ENCODE data around the gene ACADSB.

ACADSB gene

GRCh38 chr10:123019264-123019663 is 10.5 kb downstream of the ACADSB start:
- Histone ChIP-seq H3K9me3 (ENCODE audit: control insufficient read depth, low read length) (no peaks in the 10 kb centered on the region), H3K36me3 (ENCODE audit: control insufficient read depth, insufficient read depth, low read length) (no peaks in the 10 kb centered on the region), H3K4me3 (ENCODE audit: extremely low read depth, insufficient read depth, low read length, poor library complexity, severe bottlenecking) (no peak overlapping the region), H3K4me1 (ENCODE audit: control insufficient read depth, insufficient read depth, low read length, poor library complexity, severe bottlenecking) (no peaks in the 10 kb centered on the region), H3K27ac (ENCODE audit: low read depth, low read length, severe bottlenecking) (no peak overlapping the region)
- 76% methylated on average over 2 of the region's 3 CpGs; no CpG with 5 or more reads in 1 of the 2 experiments for WGBS, 2 experiments (ENCODE audit: insufficient coverage in 2 of 2)

- WGBS, 2 experiments (ENCODE audit: insufficient coverage in 2 of 2) = 58 to 67% methylated on average over 1 of the region's 1 CpG
- Histone ChIP-seq H3K4me3 (ENCODE audit: extremely low read depth, insufficient read depth, low read length, poor library complexity, severe bottlenecking) (no peak overlapping the region), H3K36me3 (ENCODE audit: control insufficient read depth, insufficient read depth, low read length) (no peaks in the 10 kb centered on the region), H3K9me3 (ENCODE audit: control insufficient read depth, low read length) (no peaks in the 10 kb centered on the region), H3K4me1 (ENCODE audit: control insufficient read depth, insufficient read depth, low read length, poor library complexity, severe bottlenecking) (no peaks in the 10 kb centered on the region), H3K27ac (ENCODE audit: low read depth, low read length, severe bottlenecking) (no peak overlapping the region)
Measured at GRCh38 chr10:123019941-123020703, 11.3 kb downstream of the ACADSB start.

DNA sequence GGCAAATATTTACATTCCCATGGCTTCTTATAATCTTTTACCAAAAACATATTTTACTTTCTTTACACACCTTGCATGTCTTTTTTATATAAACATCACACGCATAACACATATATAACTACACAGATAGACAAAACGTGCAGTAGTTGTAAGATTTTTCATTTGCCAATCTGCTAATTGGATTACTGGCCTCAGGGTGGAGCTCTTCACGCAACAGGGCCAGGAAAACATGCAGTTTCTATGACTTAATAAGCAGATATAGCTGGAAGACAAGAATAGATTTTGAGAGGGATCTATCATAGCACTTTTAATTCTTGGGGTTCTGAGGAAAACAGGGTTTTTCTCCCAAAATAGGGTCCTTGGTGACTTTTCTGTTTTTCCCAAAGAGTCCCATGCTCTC is 12.7 kb downstream of the ACADSB start:
- no peaks in the 10 kb centered on the region for H3K36me3 ChIP-seq (ENCODE audit: control insufficient read depth, insufficient read depth, low read length)
- H3K4me1 ChIP-seq (ENCODE audit: control insufficient read depth, insufficient read depth, low read length, poor library complexity, severe bottlenecking) = no peaks in the 10 kb centered on the region
- H3K9me3 ChIP-seq (ENCODE audit: control insufficient read depth, low read length) = no peaks in the 10 kb centered on the region
- WGBS, 2 experiments (ENCODE audit: insufficient coverage in 2 of 2) = 58% methylated on average over 2 of the region's 3 CpGs; no CpG with 5 or more reads in 1 of the 2 experiments
- no peak overlapping the region for H3K27ac ChIP-seq (ENCODE audit: low read depth, low read length, severe bottlenecking)
- no peak overlapping the region for H3K4me3 ChIP-seq (ENCODE audit: extremely low read depth, insufficient read depth, low read length, poor library complexity, severe bottlenecking)

- Histone ChIP-seq H3K36me3 (ENCODE audit: control insufficient read depth, insufficient read depth, low read length) (no peaks in the 10 kb centered on the region), H3K4me1 (ENCODE audit: control insufficient read depth, insufficient read depth, low read length, poor library complexity, severe bottlenecking) (no peaks in the 10 kb centered on the region), H3K9me3 (ENCODE audit: control insufficient read depth, low read length) (no peaks in the 10 kb centered on the region), H3K4me3 (ENCODE audit: extremely low read depth, insufficient read depth, low read length, poor library complexity, severe bottlenecking) (no peak overlapping the region), H3K27ac (ENCODE audit: low read depth, low read length, severe bottlenecking) (no peak overlapping the region)
- WGBS, 2 experiments (ENCODE audit: insufficient coverage in 2 of 2) = 90 to 100% methylated on average over 2 of the region's 2 CpGs
Measured at GRCh38 chr10:123024540-123024939, 15.7 kb downstream of the ACADSB start.

DNA sequence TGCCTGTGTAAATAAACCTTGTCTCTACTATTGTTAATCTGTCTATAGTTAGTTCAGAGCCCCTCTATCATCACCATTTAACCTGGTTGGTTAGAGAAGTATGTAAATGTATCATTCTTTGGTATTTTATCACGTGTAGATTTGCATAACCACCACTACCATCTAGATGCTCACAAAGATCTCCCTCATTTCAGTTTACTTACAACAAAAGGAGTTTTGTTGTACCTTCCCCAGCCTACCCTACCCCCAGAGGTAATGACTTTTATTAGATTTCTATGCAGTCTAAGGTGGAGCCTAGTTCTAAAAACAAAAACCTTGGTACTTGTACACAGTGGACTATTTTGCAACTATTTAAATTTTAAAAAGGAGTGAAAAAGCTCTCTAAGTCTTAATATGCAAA is 17.5 kb downstream of the ACADSB start:
- H3K36me3 ChIP-seq (ENCODE audit: control insufficient read depth, insufficient read depth, low read length) = no peaks in the 10 kb centered on the region
- H3K27ac ChIP-seq (ENCODE audit: low read depth, low read length, severe bottlenecking) = no peak overlapping the region

DNA sequence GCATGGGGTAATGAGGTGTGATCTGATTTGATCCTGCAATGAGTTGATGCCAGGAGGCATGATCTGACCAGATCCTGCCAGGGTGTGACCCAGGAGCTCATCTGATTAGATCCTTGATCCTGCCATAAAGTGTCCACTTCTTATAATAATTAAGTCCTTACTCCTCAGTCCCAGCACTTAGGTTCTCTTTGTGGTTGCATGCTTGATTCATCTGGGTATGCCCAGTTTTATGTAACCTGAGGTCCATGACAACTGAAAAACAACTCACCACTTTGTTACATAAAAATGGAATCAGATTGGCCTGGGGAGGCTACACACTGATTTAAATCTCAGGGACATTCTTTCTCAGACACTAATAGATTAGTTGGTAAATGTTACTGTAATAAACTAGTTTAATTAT is 19.1 kb downstream of the ACADSB start:
- H3K36me3 ChIP-seq (ENCODE audit: control insufficient read depth, insufficient read depth, low read length) = no peaks in the 10 kb centered on the region
- no peak overlapping the region for H3K27ac ChIP-seq (ENCODE audit: low read depth, low read length, severe bottlenecking)
- no peaks in the 10 kb centered on the region for H3K4me1 ChIP-seq (ENCODE audit: control insufficient read depth, insufficient read depth, low read length, poor library complexity, severe bottlenecking)
- no peak overlapping the region for H3K4me3 ChIP-seq (ENCODE audit: extremely low read depth, insufficient read depth, low read length, poor library complexity, severe bottlenecking)
- no peaks in the 10 kb centered on the region for H3K9me3 ChIP-seq (ENCODE audit: control insufficient read depth, low read length)

More for the DNA sequence above, 17.5 kb downstream of the ACADSB start:
- no CpG with 5 or more reads among the region's 1 CpG for WGBS, 2 experiments (ENCODE audit: insufficient coverage in 2 of 2)
- no peaks in the 10 kb centered on the region for H3K4me1 ChIP-seq (ENCODE audit: control insufficient read depth, insufficient read depth, low read length, poor library complexity, severe bottlenecking)
- H3K9me3 ChIP-seq (ENCODE audit: control insufficient read depth, low read length) = no peaks in the 10 kb centered on the region
- no peak overlapping the region for H3K4me3 ChIP-seq (ENCODE audit: extremely low read depth, insufficient read depth, low read length, poor library complexity, severe bottlenecking)

DNA sequence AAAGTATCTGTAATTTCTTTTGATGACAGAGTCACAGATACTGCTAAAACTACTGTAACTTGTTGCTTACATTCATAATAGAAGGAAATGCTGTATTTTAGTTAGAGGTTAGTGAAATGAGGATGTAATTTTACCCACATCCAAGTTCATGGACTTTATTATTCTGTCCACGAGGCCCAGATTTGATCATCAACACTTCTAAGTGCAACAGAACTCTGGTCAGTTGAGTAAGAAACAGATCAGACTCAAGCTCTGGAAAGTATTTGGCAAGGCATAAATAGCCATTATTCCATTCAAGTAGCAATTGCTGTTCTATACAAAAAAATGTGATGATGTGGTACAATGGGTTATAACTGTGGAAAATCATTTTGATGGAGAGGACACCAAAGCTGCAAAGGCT is 22.3 kb downstream of the ACADSB start:
- Histone ChIP-seq H3K4me1 (ENCODE audit: control insufficient read depth, insufficient read depth, low read length, poor library complexity, severe bottlenecking) (no peaks in the 10 kb centered on the region), H3K4me3 (ENCODE audit: extremely low read depth, insufficient read depth, low read length, poor library complexity, severe bottlenecking) (no peak overlapping the region), H3K36me3 (ENCODE audit: control insufficient read depth, insufficient read depth, low read length) (no peaks in the 10 kb centered on the region), H3K9me3 (ENCODE audit: control insufficient read depth, low read length) (no peaks in the 10 kb centered on the region), H3K27ac (ENCODE audit: low read depth, low read length, severe bottlenecking) (no peak overlapping the region)
- 100% methylated on average over 1 of the region's 1 CpG; no CpG with 5 or more reads in 1 of the 2 experiments for WGBS, 2 experiments (ENCODE audit: insufficient coverage in 2 of 2)

DNA sequence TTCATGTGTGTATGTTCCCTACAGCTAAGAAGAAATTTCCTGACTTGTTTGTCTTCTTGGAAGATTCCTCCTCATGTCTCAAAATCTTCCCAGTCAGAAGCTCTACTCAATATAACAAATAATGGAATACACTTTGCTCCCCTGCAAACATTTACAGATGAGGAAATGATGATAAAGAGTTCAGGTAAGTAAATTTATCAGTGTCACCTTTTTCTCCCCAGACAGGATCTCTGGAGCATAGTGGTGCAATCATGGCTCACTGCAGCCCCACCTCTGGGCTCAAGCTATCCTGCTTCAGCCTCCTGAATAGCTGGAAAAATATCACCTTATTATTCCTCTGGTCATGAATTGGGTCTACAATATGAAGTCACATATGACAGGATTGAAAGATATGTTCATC is 25.5 kb downstream of the ACADSB start:
- Histone ChIP-seq H3K4me3 (ENCODE audit: extremely low read depth, insufficient read depth, low read length, poor library complexity, severe bottlenecking) (no peak overlapping the region), H3K4me1 (ENCODE audit: control insufficient read depth, insufficient read depth, low read length, poor library complexity, severe bottlenecking) (no peaks in the 10 kb centered on the region), H3K36me3 (ENCODE audit: control insufficient read depth, insufficient read depth, low read length) (no peaks in the 10 kb centered on the region), H3K27ac (ENCODE audit: low read depth, low read length, severe bottlenecking) (no peak overlapping the region), H3K9me3 (ENCODE audit: control insufficient read depth, low read length) (no peaks in the 10 kb centered on the region)

DNA sequence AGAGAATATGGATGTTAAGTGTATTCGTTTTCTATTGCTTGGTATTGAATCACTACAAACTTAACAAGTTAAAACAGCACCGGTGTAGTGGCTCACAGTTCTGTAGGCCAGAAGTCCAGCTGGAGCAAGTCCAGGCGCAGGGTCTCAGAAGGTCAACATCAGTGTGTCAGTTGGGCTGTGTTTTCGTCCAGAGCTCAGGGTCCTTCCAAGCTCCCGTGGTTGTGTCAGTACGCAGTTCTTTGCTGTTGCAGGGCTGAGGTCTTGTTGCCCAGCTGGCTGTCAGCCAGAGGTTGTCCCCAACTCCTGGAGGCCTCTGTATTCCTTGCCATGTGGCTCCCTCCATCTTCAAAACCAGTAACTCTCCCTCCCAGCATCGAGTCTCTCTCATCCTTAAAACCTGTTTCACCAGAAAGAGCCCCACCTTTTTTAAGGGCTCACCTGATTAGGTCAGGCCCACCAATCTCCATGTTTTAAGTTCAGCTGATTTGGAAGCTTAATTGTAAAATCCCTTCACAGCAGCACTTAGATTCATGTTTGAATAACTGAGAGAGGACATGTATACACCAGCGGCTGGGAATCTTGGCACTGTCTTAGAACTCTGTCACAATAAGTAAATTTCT is 26.8 kb downstream of the ACADSB start:
- Histone ChIP-seq H3K9me3 (ENCODE audit: control insufficient read depth, low read length) (no peaks in the 10 kb centered on the region), H3K4me1 (ENCODE audit: control insufficient read depth, insufficient read depth, low read length, poor library complexity, severe bottlenecking) (no peaks in the 10 kb centered on the region), H3K4me3 (ENCODE audit: extremely low read depth, insufficient read depth, low read length, poor library complexity, severe bottlenecking) (no peak overlapping the region), H3K36me3 (ENCODE audit: control insufficient read depth, insufficient read depth, low read length) (no peaks in the 10 kb centered on the region), H3K27ac (ENCODE audit: low read depth, low read length, severe bottlenecking) (no peak overlapping the region)
- 89 to 98% methylated on average over 5 to 6 of the region's 8 CpGs for WGBS, 2 experiments (ENCODE audit: insufficient coverage in 2 of 2)

DNA sequence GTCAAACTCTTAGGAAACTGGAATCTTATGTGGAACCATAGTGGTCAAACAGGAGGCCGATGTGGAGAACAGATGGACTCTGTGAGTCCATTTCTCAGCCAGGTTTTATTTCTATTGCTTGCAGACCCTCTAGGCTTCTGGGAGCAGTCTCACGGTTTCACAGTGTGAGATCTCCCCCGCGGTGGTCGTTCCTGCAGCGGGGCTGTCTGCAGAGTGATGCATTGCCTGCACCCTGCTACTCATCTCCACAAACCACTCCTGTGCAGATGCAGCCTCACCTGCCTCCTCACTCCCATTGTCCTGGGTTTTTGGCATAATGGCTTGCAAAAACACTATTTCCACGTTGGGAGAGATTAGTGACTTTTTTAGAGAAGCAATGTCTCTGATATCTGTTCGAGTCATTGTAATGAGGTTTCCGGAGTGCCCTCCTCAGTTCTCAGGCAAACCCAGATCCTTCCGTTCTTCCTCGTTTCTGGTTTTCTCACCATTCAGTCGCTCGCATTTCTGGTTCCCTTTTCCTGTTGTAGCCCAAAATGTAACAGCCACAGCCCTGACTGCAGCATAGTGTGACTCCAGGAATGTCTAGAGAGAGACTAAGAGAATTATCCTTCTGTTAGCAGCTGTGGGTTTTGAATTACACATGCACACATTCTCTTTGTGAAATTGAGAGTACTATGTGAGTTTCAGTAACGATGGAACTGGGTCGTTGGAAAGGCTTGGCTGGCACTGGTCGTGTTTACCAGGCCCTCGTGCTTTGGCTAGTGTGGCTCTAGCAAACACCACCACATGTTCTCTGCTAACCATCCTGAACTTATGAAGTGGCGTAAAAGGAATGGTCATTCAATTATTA is 30.2 kb downstream of the ACADSB start:
- WGBS, 2 experiments (ENCODE audit: insufficient coverage in 2 of 2) = 69 to 72% methylated on average over 13 to 14 of the region's 18 CpGs
- no peak overlapping the region for H3K27ac ChIP-seq (ENCODE audit: low read depth, low read length, severe bottlenecking)
- no peak overlapping the region for H3K4me3 ChIP-seq (ENCODE audit: extremely low read depth, insufficient read depth, low read length, poor library complexity, severe bottlenecking)
- H3K4me1 ChIP-seq (ENCODE audit: control insufficient read depth, insufficient read depth, low read length, poor library complexity, severe bottlenecking) = no peaks in the 10 kb centered on the region
- H3K36me3 ChIP-seq (ENCODE audit: control insufficient read depth, insufficient read depth, low read length) = no peaks in the 10 kb centered on the region
- no peaks in the 10 kb centered on the region for H3K9me3 ChIP-seq (ENCODE audit: control insufficient read depth, low read length)

GRCh38 chr10:123039632-123039930 is 30.8 kb downstream of the ACADSB start:
- H3K36me3 ChIP-seq (ENCODE audit: control insufficient read depth, insufficient read depth, low read length) = no peaks in the 10 kb centered on the region
- no peak overlapping the region for H3K27ac ChIP-seq (ENCODE audit: low read depth, low read length, severe bottlenecking)
- no peaks in the 10 kb centered on the region for H3K9me3 ChIP-seq (ENCODE audit: control insufficient read depth, low read length)
- no peak overlapping the region for H3K4me3 ChIP-seq (ENCODE audit: extremely low read depth, insufficient read depth, low read length, poor library complexity, severe bottlenecking)
- H3K4me1 ChIP-seq (ENCODE audit: control insufficient read depth, insufficient read depth, low read length, poor library complexity, severe bottlenecking) = no peaks in the 10 kb centered on the region
